Chondrocyte (in vitro differentiated cells): Measurements from ENCODE around the gene SLC7A6. TPM values are rescaled to one million over a fixed set of nuclear protein-coding genes. Genes with fewer than 3 reads are reported as not detected.

Source experiments
- DNase-seq: peaks from one replicate; pipeline ENCODE4 v3.0.0; 2021; ENCODE audit warnings: mixed read lengths, low spot score
- H3K27ac Mint-ChIP-seq: one replicate; pipeline ENCODE4 v1.8.0; 2021; ENCODE audit warnings: mild to moderate bottlenecking, moderate library complexity, mixed read lengths; ENCODE audit not compliant: unreplicated experiment
- H3K27me3 Mint-ChIP-seq: 2 replicates; pipeline ENCODE4 v1.8.0; 2021; ENCODE audit warnings: low read depth, mixed read lengths
- H3K36me3 Mint-ChIP-seq: 2 replicates; pipeline ENCODE4 v1.8.0; 2021; ENCODE audit warnings: low read depth, mixed read lengths
- H3K4me1 Mint-ChIP-seq: 2 replicates; pipeline ENCODE4 v1.8.0; 2021; ENCODE audit warnings: low read depth, mild to moderate bottlenecking, mixed read lengths
- H3K4me3 Mint-ChIP-seq: one replicate; pipeline ENCODE4 v1.8.0; 2021; ENCODE audit warnings: mild to moderate bottlenecking, moderate library complexity, mixed read lengths; ENCODE audit not compliant: unreplicated experiment
- H3K9me3 Mint-ChIP-seq: 2 replicates; pipeline ENCODE4 v1.8.0; 2021; ENCODE audit warnings: low read depth, mixed read lengths
- total RNA-seq: library from RNA; stranded (reverse); gene quantifications from 3 replicates; pipeline ENCODE4 v1.2.1, GENCODE V29; 2021
- TF ChIP-seq, protein P1 (sequence below): fragments of 200-600 bp; sonication (generic); IDR thresholded peaks from 2 replicates; pipeline ENCODE4 v1.5.0; 2021; ENCODE audit warnings: antibody characterized with exemption, mild to moderate bottlenecking, moderate library complexity

The SLC7A6 gene
- total RNA-seq, 1 donor from 2014 or later = 55.9 TPM

DNA sequence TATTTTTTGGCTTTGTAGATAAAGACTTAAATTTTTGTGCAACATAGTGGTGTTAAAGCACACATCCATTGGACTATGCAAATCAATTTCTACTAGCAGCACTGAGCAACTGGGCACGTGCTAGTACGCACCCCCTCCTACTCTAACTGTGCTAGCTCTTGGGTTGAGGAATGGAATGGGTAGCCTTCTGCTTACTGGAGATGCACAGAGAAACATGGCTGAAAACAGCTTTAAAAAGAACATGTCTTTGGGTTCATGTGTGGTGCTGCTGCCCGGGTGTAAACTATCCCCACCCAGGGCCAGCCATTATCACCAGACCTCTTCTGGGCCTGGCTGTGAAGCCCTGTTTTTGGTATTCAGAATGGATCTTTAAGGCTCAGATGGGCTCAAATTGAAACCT is 35.7 kb upstream of the SLC7A6 start:
- no peaks in the 10 kb centered on the region for H3K27me3 Mint-ChIP-seq
- H3K27ac Mint-ChIP-seq = no peak overlapping the region
- no peak for DNase-seq
- peaks cover 14% of the 10 kb centered on the region for H3K4me1 Mint-ChIP-seq
- no peak overlapping the region for H3K4me3 Mint-ChIP-seq
- no peaks in the 10 kb centered on the region for H3K9me3 Mint-ChIP-seq
- no peaks in the 10 kb centered on the region for H3K36me3 Mint-ChIP-seq
- TF ChIP-seq, protein P1, sequence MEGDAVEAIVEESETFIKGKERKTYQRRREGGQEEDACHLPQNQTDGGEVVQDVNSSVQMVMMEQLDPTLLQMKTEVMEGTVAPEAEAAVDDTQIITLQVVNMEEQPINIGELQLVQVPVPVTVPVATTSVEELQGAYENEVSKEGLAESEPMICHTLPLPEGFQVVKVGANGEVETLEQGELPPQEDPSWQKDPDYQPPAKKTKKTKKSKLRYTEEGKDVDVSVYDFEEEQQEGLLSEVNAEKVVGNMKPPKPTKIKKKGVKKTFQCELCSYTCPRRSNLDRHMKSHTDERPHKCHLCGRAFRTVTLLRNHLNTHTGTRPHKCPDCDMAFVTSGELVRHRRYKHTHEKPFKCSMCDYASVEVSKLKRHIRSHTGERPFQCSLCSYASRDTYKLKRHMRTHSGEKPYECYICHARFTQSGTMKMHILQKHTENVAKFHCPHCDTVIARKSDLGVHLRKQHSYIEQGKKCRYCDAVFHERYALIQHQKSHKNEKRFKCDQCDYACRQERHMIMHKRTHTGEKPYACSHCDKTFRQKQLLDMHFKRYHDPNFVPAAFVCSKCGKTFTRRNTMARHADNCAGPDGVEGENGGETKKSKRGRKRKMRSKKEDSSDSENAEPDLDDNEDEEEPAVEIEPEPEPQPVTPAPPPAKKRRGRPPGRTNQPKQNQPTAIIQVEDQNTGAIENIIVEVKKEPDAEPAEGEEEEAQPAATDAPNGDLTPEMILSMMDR = no peak

DNA sequence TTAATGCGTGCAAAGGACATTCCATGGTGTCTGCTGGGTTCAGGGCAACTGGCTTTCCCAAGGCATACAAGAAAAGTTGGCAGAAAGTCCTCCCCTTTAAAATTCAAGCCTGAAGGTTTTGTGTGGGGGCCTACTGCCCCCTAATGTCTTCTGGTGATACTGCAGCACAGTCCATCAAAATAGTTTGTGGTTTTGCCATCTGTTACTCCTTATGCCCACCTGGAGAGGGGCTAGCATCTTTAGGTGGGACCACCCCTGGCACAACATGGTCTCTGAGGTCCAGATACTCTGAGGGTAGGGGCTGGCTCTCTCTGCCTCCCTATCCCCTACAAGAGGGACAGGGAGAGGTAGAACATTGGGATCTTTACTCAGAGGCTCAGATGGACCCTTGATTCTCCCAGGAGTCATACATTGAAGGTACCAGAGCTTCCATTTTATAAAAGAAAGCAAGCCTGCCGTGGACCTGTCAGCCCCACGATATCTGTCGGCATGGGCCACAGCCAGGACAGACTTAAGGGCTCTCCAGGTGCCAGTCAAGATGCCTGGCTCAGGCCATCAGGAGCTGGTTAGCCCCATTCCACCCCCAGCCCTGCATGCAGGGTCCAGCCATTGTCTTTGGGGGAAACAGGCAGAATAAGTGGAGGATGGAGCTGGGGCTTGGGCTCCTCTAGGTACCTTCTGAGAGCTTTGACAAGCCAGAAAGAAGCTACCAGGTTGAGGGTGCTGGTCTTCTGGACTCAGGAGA is 34.7 kb upstream of the SLC7A6 start:
- TF ChIP-seq, protein P1 = peak; percentile 95
- DNase-seq = no peak
- H3K4me3 Mint-ChIP-seq = no peak overlapping the region
- H3K27me3 Mint-ChIP-seq = no peaks in the 10 kb centered on the region
- H3K36me3 Mint-ChIP-seq = no peaks in the 10 kb centered on the region
- H3K4me1 Mint-ChIP-seq = peaks cover 14% of the 10 kb centered on the region
- H3K27ac Mint-ChIP-seq = peak overlapping the region; percentile 86
- H3K9me3 Mint-ChIP-seq = no peaks in the 10 kb centered on the region

DNA sequence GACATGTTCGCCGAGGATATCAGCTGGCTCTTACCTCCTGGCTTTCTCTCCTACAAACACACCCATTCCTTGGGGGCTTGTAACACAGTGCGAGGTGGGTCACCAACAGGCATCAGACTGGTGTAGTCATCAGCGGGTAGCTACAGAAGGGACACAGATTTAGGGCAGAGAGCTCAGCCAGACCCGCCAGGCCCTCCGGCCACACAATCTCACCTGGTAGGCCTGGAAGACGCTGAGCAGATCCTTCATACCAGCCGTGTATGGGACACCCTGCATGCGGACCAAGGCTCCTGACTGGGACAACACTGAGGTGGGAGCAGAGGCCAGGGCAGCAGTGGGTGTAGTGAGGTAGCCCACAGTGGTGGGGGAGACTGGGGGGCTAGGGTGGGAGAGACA is 34.2 kb upstream of the SLC7A6 start:
- Mint-ChIP-seq H3K9me3 (no peaks in the 10 kb centered on the region), H3K27ac (no peak overlapping the region)

DNA sequence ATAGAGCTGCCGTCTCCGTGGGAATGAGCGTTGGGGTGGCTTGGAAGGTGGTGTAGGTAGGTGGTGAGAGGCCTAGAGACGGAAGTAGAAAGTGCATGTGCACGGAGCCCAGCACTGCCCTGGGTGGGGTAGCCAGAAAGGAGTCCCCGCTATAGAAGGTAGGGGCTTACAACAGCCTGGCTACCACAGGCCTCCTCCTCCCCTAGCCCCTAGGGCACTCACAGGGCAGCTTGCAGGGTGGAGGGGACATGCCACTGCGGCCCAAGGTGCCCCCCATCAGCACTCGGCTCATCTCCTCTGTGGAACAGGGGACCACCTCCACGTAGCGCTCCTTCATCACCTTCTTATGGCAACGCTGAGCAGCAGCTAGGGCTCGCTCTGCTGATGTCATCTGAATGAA is 33.4 kb upstream of the SLC7A6 start:
- no peak for DNase-seq
- H3K4me3 Mint-ChIP-seq = no peak overlapping the region
- H3K27me3 Mint-ChIP-seq = no peaks in the 10 kb centered on the region
- TF ChIP-seq, protein P1 = no peak
- H3K4me1 Mint-ChIP-seq = peaks cover 14% of the 10 kb centered on the region
- no peak overlapping the region for H3K27ac Mint-ChIP-seq
- H3K9me3 Mint-ChIP-seq = no peaks in the 10 kb centered on the region
- no peaks in the 10 kb centered on the region for H3K36me3 Mint-ChIP-seq

More for the DNA sequence above, 34.2 kb upstream of the SLC7A6 start:
- TF ChIP-seq, protein P1 = no peak
- Mint-ChIP-seq H3K4me1 (peaks cover 14% of the 10 kb centered on the region), H3K36me3 (no peaks in the 10 kb centered on the region), H3K27me3 (no peaks in the 10 kb centered on the region), H3K4me3 (no peak overlapping the region)
- no peak for DNase-seq

GRCh38 chr16:68231384-68232136 is 32.8 kb upstream of the SLC7A6 start:
- H3K27me3 Mint-ChIP-seq = no peaks in the 10 kb centered on the region
- H3K4me1 Mint-ChIP-seq = peaks cover 18% of the 10 kb centered on the region
- no peaks in the 10 kb centered on the region for H3K36me3 Mint-ChIP-seq
- DNase-seq = no peak
- TF ChIP-seq, protein P1 = no peak
- no peaks in the 10 kb centered on the region for H3K9me3 Mint-ChIP-seq
- H3K4me3 Mint-ChIP-seq = no peak overlapping the region
- no peak overlapping the region for H3K27ac Mint-ChIP-seq
